ENCODE results near the gene TMEM245.

DNA sequence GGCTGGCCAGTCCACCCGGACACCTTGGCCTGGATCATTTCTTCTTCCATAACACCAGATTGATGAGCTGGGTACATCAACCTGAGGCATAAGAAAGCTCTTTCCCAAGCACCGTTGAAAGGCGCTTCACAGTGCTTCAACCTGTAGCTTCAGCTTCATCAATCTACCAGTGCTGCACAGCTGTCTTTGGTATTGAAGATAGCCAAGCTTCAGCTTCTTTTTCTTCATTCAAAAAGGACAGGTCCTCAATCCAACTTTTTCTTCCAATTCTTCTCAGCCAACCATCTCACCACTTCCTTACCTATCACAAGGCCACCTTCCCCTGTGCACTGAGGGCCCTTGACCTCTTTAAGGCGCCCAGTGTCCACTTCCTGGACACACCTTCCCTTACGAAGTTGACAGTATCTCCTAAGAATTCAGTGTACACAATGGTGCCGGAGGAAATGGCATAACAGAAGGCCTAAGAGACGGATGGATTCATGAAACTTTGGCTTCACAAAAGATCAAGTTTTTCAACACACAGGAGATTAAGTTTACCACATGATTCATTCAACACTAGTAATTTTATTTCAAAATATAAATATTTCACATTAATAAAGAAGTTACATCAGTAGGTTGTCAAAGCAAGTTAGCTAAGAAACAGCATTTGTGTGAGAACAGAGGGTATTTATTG, 105.0 kb downstream of the TMEM245 start:
- TF ChIP-seq, protein P1, sequence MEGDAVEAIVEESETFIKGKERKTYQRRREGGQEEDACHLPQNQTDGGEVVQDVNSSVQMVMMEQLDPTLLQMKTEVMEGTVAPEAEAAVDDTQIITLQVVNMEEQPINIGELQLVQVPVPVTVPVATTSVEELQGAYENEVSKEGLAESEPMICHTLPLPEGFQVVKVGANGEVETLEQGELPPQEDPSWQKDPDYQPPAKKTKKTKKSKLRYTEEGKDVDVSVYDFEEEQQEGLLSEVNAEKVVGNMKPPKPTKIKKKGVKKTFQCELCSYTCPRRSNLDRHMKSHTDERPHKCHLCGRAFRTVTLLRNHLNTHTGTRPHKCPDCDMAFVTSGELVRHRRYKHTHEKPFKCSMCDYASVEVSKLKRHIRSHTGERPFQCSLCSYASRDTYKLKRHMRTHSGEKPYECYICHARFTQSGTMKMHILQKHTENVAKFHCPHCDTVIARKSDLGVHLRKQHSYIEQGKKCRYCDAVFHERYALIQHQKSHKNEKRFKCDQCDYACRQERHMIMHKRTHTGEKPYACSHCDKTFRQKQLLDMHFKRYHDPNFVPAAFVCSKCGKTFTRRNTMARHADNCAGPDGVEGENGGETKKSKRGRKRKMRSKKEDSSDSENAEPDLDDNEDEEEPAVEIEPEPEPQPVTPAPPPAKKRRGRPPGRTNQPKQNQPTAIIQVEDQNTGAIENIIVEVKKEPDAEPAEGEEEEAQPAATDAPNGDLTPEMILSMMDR (conservative IDR thresholded peaks at IDR 0.05) = no peak
- TF ChIP-seq ZFX (IDR thresholded peaks at IDR 0.05) = no peak

Measured in C4-2B (cell line).